SK-N-SH (cell line): ENCODE data around the gene GPR37L1. TPM values are rescaled to one million over a fixed set of nuclear protein-coding genes. Genes with fewer than 3 reads are reported as not detected.

Experiments used
- CTCF ChIA-PET: fragments of 300-600, 350-600 bp; formaldehyde crosslinking; extraction: SDS; loops from one replicate; lab custom pipeline; 2021; lab: Yijun Ruan, JAX
- POLR2A ChIA-PET: fragments of 350-600 bp; sonication (Branson Sonifier 250); formaldehyde crosslinking; extraction: SDS; loops from one replicate; lab custom pipeline; 2020; ENCODE audit warnings: antibody characterized with exemption, inconsistent platforms; lab: Yijun Ruan, JAX
- DNase-seq: peaks from one replicate; pipeline ENCODE4 v3.0.0; 2012
- H2AFZ ChIP-seq: fragments of 200-600 bp; sonication (generic); 2 replicates; pipeline ENCODE4 v1.8.1; 2016; ENCODE audit warnings: antibody characterized with exemption, mild to moderate bottlenecking, low read depth
- H3F3A ChIP-seq: fragments of 200-600 bp; sonication (generic); replicated peaks from 2 replicates; pipeline ENCODE3; 2016; ENCODE audit warnings: antibody characterized with exemption, mild to moderate bottlenecking; ENCODE audit not compliant: insufficient read depth
- H3K27ac ChIP-seq, 2 experiments: fragments of 200-500 bp in 1 of 2; fragments of 200-600 bp in 1 of 2; sonication (Bioruptor generic) in 1 of 2; sonication (generic), shearing (Covaris generic) in 1 of 2; 2 replicates each; pipeline versions ENCODE4 v1.5.1 to v1.6.1; 2014 to 2016; ENCODE audit warnings: low read depth in 2 of 2, inconsistent platforms in 1 of 2, low read length in 1 of 2, mild to moderate bottlenecking in 1 of 2, mixed read lengths in 1 of 2
- H3K27me3 ChIP-seq: fragments of 200-600 bp; sonication (generic), shearing (Covaris generic); 2 replicates; pipeline ENCODE4 v1.6.1; 2016; ENCODE audit warnings: mixed run types; ENCODE audit not compliant: insufficient read depth
- H3K36me3 ChIP-seq, 2 experiments: fragments of 200-500 bp in 1 of 2; fragments of 200-600 bp in 1 of 2; sonication (Bioruptor generic) in 1 of 2; sonication (generic) in 1 of 2; replicated peaks in 1 of 2; 2 replicates each; pipeline versions ENCODE3 to v1.5.1; 2014 to 2016; ENCODE audit warnings: low read length in 1 of 2, mild to moderate bottlenecking in 1 of 2; ENCODE audit not compliant: insufficient read depth in 2 of 2, control insufficient read depth in 1 of 2
- H3K4me1 ChIP-seq, 2 experiments: fragments of 200-500 bp in 1 of 2; fragments of 200-600 bp in 1 of 2; sonication (Bioruptor generic) in 1 of 2; sonication (generic), shearing (Covaris generic) in 1 of 2; 2 replicates each; pipeline versions ENCODE4 v1.5.1 to v1.6.1; 2014 to 2016; ENCODE audit warnings: low read depth in 1 of 2, low read length in 1 of 2, mixed run types in 1 of 2; ENCODE audit not compliant: insufficient read depth in 2 of 2, control insufficient read depth in 1 of 2
- H3K4me2 ChIP-seq: fragments of 200-600 bp; sonication (generic), shearing (Covaris generic); 2 replicates; pipeline ENCODE4 v1.6.1; 2017; ENCODE audit warnings: mixed run types
- H3K4me3 ChIP-seq, 2 experiments: fragments of 200-500 bp in 1 of 2; fragments of 200-600 bp in 1 of 2; sonication (Bioruptor generic) in 1 of 2; sonication (generic), shearing (Covaris generic) in 1 of 2; 2 replicates each; pipeline versions ENCODE4 v1.5.1 to v1.8.1; 2014 to 2016; ENCODE audit warnings: low read depth in 2 of 2, inconsistent platforms in 1 of 2, low read length in 1 of 2, mild to moderate bottlenecking in 1 of 2, mixed read lengths in 1 of 2, moderate library complexity in 1 of 2
- H3K79me2 ChIP-seq: fragments of 200-600 bp; sonication (generic); 2 replicates; pipeline ENCODE4 v1.8.1; 2017; ENCODE audit warnings: mild to moderate bottlenecking; ENCODE audit not compliant: insufficient read depth
- H3K9ac ChIP-seq: fragments of 200-600 bp; sonication (generic); 2 replicates; pipeline ENCODE4 v1.6.1; 2017; ENCODE audit warnings: mixed run types
- H3K9me2 ChIP-seq: fragments of 200-600 bp; sonication (generic); 2 replicates; pipeline ENCODE4 v1.6.1; 2017; ENCODE audit warnings: mixed run types
- H3K9me3 ChIP-seq: fragments of 200-600 bp; sonication (generic); 2 replicates; pipeline ENCODE4 v1.6.1; 2017; ENCODE audit warnings: mixed run types, mild to moderate bottlenecking, moderate library complexity
- H4K20me1 ChIP-seq: fragments of 200-600 bp; sonication (generic); 2 replicates; pipeline ENCODE4 v1.6.1; 2017; ENCODE audit warnings: mild to moderate bottlenecking, mixed run types; ENCODE audit not compliant: insufficient read depth
- CHD2 ChIP-seq: fragments of 150-350 bp; IDR thresholded peaks from 2 replicates; pipeline ENCODE4 v1.6.1; 2018; ENCODE audit warnings: low read length; ENCODE audit not compliant: partially characterized antibody
- EP300 ChIP-seq, 2 experiments: IDR thresholded peaks; 2 replicates each; pipeline versions ENCODE4 v1.4.0 to v1.6.1; 2012; ENCODE audit warnings: borderline replicate concordance in 1 of 2, low read depth in 1 of 2, low read length in 1 of 2
- FOSL2 ChIP-seq: IDR thresholded peaks from 2 replicates; pipeline ENCODE4 v1.4.0; 2012; ENCODE audit warnings: low read depth, mild to moderate bottlenecking, moderate library complexity, borderline replicate concordance
- FOXJ3 ChIP-seq: sonication (generic); formaldehyde crosslinking; IDR thresholded peaks from 2 replicates; pipeline ENCODE4 v1.5.1; 2020; ENCODE audit warnings: mild to moderate bottlenecking, missing genetic modification reagents
- GATA2 ChIP-seq: sonication (generic); formaldehyde crosslinking; IDR thresholded peaks from 2 replicates; pipeline ENCODE4 v1.5.0; 2020; ENCODE audit warnings: mild to moderate bottlenecking, missing genetic modification reagents
- MXI1 ChIP-seq: IDR thresholded peaks from 2 replicates; pipeline ENCODE4 v1.6.1; 2012; ENCODE audit warnings: mild to moderate bottlenecking, low read depth, low read length, improper control_type of control experiment
- NFIC ChIP-seq: IDR thresholded peaks from 2 replicates; pipeline ENCODE4 v1.4.0; 2012; ENCODE audit warnings: borderline replicate concordance
- NRF1 ChIP-seq: IDR thresholded peaks from 2 replicates; pipeline ENCODE4 v1.6.1; 2012; ENCODE audit warnings: low read depth, mild to moderate bottlenecking, low read length
- POLR2AphosphoS5 ChIP-seq: IDR thresholded peaks from 2 replicates; pipeline ENCODE4 v1.6.1; 2012; ENCODE audit warnings: low read depth, low read length
- RFX5 ChIP-seq: IDR thresholded peaks from 2 replicates; pipeline ENCODE4 v1.6.1; 2012; ENCODE audit warnings: mild to moderate bottlenecking, improper control_type of control experiment, low read length
- SMC3 ChIP-seq: IDR thresholded peaks from 2 replicates; pipeline ENCODE4 v1.6.1; 2012; ENCODE audit warnings: low read depth, low read length, improper control_type of control experiment
- TAF1 ChIP-seq: IDR thresholded peaks from 2 replicates; pipeline ENCODE4 v1.6.1; 2012; ENCODE audit warnings: low read depth, mild to moderate bottlenecking, low read length, moderate library complexity, borderline replicate concordance
- TEAD4 ChIP-seq: IDR thresholded peaks from 2 replicates; pipeline ENCODE4 v1.4.0; 2012; ENCODE audit warnings: mild to moderate bottlenecking, borderline replicate concordance; ENCODE audit not compliant: insufficient read depth
- YY1 ChIP-seq: IDR thresholded peaks from 2 replicates; pipeline ENCODE4 v1.4.0; 2012; ENCODE audit warnings: low read depth, mild to moderate bottlenecking
- WGBS: methylation state at CpG from one replicate; pipeline ENCODE4 v1.1.6; 2017; ENCODE audit warnings: low lambda C conversion rate; 5-methylcytosine and 5-hydroxymethylcytosine counted together
- polyA plus RNA-seq, 3 experiments: library from polyadenylated mRNA; depleted of rRNA; stranded (reverse); fragments of >200 nt; gene quantifications; 2 replicates each; pipeline ENCODE4 v1.2.3, GENCODE V29; 2012
- TF ChIP-seq, protein P1 (sequence below): fragments of 150-350 bp; IDR thresholded peaks from 2 replicates; pipeline ENCODE4 v1.6.1; 2016; ENCODE audit warnings: mild to moderate bottlenecking, low read depth, low read length
- TF ChIP-seq, protein P2 (sequence below): IDR thresholded peaks from 2 replicates; pipeline ENCODE4 v1.4.0; 2012; ENCODE audit warnings: low read depth, borderline replicate concordance
- TF ChIP-seq, protein P3 (sequence below): IDR thresholded peaks from 2 replicates; pipeline ENCODE4 v1.4.0; 2012; ENCODE audit warnings: low read depth, borderline replicate concordance
- TF ChIP-seq, protein P4 (sequence below): fragments of 150-350 bp; IDR thresholded peaks from 2 replicates; pipeline ENCODE4 v1.6.1; 2017; ENCODE audit warnings: antibody characterized with exemption, low read length, low read depth, borderline replicate concordance
- TF ChIP-seq, protein P5 (sequence below): IDR thresholded peaks from 2 replicates; pipeline ENCODE4 v1.6.1; 2012; ENCODE audit warnings: mild to moderate bottlenecking, low read depth, low read length, moderate library complexity
- TF ChIP-seq, protein P6 (sequence below): IDR thresholded peaks from 2 replicates; pipeline ENCODE4 v1.4.0; 2012; ENCODE audit warnings: low read depth

GPR37L1 gene
- polyA plus RNA-seq, 1 of the 3 experiments (the other 2 are of a cell fraction), result not detected

GRCh38 chr1:202145068-202145743 is 22.5 kb downstream of the GPR37L1 start:
- Histone ChIP-seq H3K4me1 (peaks cover 8 to 16% of the 10 kb centered on the region in 2 experiments; a peak in 2 of 4 replicates), H3K36me3 (no peaks in the 10 kb centered on the region), H3F3A (peaks cover 5% of the 10 kb centered on the region), H4K20me1 (peaks cover 36% of the 10 kb centered on the region), H3K27me3 (no peaks in the 10 kb centered on the region), H3K27ac (peak overlapping the region in 1 of 2 experiments; percentile 74; a peak in 1 of 4 replicates), H3K79me2 (peaks cover 48% of the 10 kb centered on the region), H3K9me2 (no peaks in the 10 kb centered on the region), H3K9me3 (no peaks in the 10 kb centered on the region), H3K9ac (peak overlapping the region; percentile 90), H3K4me2 (peak overlapping the region; percentile 89), H2AFZ (peak overlapping the region; percentile 87), H3K4me3 (peak overlapping the region; percentile 87 to 93)
- DNase-seq, result peak; percentile 57
- 29% methylated on average over 13 of the region's 13 CpGs for WGBS
- ChIA-PET POLR2A (no interaction called here), CTCF (interaction anchor here (2.4 kb wide), 1 partner anchor 10 kb away, joined by 14 read pairs; no protein-coding TSS in a partner anchor)
- TF ChIP-seq CHD2, result no peak
- TF ChIP-seq, protein P1, sequence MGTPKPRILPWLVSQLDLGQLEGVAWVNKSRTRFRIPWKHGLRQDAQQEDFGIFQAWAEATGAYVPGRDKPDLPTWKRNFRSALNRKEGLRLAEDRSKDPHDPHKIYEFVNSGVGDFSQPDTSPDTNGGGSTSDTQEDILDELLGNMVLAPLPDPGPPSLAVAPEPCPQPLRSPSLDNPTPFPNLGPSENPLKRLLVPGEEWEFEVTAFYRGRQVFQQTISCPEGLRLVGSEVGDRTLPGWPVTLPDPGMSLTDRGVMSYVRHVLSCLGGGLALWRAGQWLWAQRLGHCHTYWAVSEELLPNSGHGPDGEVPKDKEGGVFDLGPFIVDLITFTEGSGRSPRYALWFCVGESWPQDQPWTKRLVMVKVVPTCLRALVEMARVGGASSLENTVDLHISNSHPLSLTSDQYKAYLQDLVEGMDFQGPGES, result no peak
- TF ChIP-seq, protein P2, sequence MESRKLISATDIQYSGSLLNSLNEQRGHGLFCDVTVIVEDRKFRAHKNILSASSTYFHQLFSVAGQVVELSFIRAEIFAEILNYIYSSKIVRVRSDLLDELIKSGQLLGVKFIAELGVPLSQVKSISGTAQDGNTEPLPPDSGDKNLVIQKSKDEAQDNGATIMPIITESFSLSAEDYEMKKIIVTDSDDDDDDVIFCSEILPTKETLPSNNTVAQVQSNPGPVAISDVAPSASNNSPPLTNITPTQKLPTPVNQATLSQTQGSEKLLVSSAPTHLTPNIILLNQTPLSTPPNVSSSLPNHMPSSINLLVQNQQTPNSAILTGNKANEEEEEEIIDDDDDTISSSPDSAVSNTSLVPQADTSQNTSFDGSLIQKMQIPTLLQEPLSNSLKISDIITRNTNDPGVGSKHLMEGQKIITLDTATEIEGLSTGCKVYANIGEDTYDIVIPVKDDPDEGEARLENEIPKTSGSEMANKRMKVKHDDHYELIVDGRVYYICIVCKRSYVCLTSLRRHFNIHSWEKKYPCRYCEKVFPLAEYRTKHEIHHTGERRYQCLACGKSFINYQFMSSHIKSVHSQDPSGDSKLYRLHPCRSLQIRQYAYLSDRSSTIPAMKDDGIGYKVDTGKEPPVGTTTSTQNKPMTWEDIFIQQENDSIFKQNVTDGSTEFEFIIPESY, result no peak
- TF ChIP-seq GATA2 (CRISPR knock-in tag), result no peak
- no peak for TF ChIP-seq FOSL2
- TF ChIP-seq TAF1, result no peak
- no peak for TF ChIP-seq NRF1
- TF ChIP-seq NFIC, result no peak
- no peak for TF ChIP-seq YY1
- TF ChIP-seq, protein P3, sequence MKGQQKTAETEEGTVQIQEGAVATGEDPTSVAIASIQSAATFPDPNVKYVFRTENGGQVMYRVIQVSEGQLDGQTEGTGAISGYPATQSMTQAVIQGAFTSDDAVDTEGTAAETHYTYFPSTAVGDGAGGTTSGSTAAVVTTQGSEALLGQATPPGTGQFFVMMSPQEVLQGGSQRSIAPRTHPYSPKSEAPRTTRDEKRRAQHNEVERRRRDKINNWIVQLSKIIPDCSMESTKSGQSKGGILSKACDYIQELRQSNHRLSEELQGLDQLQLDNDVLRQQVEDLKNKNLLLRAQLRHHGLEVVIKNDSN, result no peak
- no peak for TF ChIP-seq EP300 (IDR thresholded peaks at IDR 0.05; ENCODE audit: borderline replicate concordance in 1 of 2, low read depth in 1 of 2, low read length in 1 of 2)
- TF ChIP-seq RFX5, result no peak
- no peak for TF ChIP-seq TEAD4
- no peak for TF ChIP-seq POLR2AphosphoS5
- no peak for TF ChIP-seq MXI1
- no peak for TF ChIP-seq FOXJ3 (CRISPR knock-in tag)
- no peak for TF ChIP-seq SMC3
- TF ChIP-seq, protein P4, sequence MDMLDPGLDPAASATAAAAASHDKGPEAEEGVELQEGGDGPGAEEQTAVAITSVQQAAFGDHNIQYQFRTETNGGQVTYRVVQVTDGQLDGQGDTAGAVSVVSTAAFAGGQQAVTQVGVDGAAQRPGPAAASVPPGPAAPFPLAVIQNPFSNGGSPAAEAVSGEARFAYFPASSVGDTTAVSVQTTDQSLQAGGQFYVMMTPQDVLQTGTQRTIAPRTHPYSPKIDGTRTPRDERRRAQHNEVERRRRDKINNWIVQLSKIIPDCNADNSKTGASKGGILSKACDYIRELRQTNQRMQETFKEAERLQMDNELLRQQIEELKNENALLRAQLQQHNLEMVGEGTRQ, result no peak
- TF ChIP-seq, protein P5, sequence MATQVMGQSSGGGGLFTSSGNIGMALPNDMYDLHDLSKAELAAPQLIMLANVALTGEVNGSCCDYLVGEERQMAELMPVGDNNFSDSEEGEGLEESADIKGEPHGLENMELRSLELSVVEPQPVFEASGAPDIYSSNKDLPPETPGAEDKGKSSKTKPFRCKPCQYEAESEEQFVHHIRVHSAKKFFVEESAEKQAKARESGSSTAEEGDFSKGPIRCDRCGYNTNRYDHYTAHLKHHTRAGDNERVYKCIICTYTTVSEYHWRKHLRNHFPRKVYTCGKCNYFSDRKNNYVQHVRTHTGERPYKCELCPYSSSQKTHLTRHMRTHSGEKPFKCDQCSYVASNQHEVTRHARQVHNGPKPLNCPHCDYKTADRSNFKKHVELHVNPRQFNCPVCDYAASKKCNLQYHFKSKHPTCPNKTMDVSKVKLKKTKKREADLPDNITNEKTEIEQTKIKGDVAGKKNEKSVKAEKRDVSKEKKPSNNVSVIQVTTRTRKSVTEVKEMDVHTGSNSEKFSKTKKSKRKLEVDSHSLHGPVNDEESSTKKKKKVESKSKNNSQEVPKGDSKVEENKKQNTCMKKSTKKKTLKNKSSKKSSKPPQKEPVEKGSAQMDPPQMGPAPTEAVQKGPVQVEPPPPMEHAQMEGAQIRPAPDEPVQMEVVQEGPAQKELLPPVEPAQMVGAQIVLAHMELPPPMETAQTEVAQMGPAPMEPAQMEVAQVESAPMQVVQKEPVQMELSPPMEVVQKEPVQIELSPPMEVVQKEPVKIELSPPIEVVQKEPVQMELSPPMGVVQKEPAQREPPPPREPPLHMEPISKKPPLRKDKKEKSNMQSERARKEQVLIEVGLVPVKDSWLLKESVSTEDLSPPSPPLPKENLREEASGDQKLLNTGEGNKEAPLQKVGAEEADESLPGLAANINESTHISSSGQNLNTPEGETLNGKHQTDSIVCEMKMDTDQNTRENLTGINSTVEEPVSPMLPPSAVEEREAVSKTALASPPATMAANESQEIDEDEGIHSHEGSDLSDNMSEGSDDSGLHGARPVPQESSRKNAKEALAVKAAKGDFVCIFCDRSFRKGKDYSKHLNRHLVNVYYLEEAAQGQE, result no peak
- TF ChIP-seq, protein P6, sequence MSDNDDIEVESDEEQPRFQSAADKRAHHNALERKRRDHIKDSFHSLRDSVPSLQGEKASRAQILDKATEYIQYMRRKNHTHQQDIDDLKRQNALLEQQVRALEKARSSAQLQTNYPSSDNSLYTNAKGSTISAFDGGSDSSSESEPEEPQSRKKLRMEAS, result no peak
